HepG2 (cell line): ENCODE measurements around the gene VAMP5. TPM values are rescaled to one million over a fixed set of nuclear protein-coding genes. Genes with fewer than 3 reads are reported as not detected.
A peak's percentile ranks its signal among the peaks of the same experiment; 100 is the strongest.

Experiments used
- CBX2 ChIP-seq, 2 experiments: fragments of 200-600 bp in 1 of 2; sonication (generic); formaldehyde crosslinking in 1 of 2; IDR thresholded peaks; 2 replicates each; pipeline versions ENCODE4 v1.7.0 to v1.8.1; 2018 to 2022; ENCODE audit warnings: low read depth in 2 of 2, low read length in 1 of 2, mild to moderate bottlenecking in 1 of 2, missing genetic modification reagents in 1 of 2
- CSRNP2 ChIP-seq: sonication (generic); formaldehyde crosslinking; conservative IDR thresholded peaks from 2 replicates; pipeline ENCODE4 v1.8.0; 2022; ENCODE audit warnings: low read depth, missing genetic modification reagents
- EED ChIP-seq: sonication (generic); formaldehyde crosslinking; IDR thresholded peaks from 2 replicates; pipeline ENCODE4 v1.5.0; 2020; ENCODE audit warnings: mild to moderate bottlenecking, missing genetic modification reagents
- ERF ChIP-seq: IDR thresholded peaks from 2 replicates; pipeline ENCODE4 v1.6.1; 2018; ENCODE audit warnings: missing biosample characterization, missing genetic modification reagents
- GABPB1 ChIP-seq: IDR thresholded peaks from 2 replicates; pipeline ENCODE4 v1.6.1; 2016; ENCODE audit warnings: mild to moderate bottlenecking, missing genetic modification reagents, moderate library complexity, missing compliant biosample characterization
- KLF16 ChIP-seq, 2 experiments: sonication (generic) in 1 of 2; formaldehyde crosslinking in 1 of 2; IDR thresholded peaks; 2 replicates each; pipeline versions ENCODE4 v1.6.1 to v1.8.0; 2016 to 2023; ENCODE audit warnings: missing genetic modification reagents in 2 of 2, missing compliant biosample characterization in 1 of 2
- NKX3-1 ChIP-seq: sonication (generic); formaldehyde crosslinking; IDR thresholded peaks from 2 replicates; pipeline ENCODE4 v1.5.0; 2020; ENCODE audit warnings: missing genetic modification reagents
- NONO ChIP-seq, 2 experiments: fragments of 450-650 bp in 1 of 2; sonication (generic) in 1 of 2; formaldehyde crosslinking in 1 of 2; IDR thresholded peaks in 1 of 2; conservative IDR thresholded peaks in 1 of 2; 2 replicates each; pipeline versions ENCODE4 v1.6.1 to v1.8.0; 2017 to 2022; ENCODE audit warnings: mild to moderate bottlenecking in 1 of 2, missing genetic modification reagents in 1 of 2, moderate library complexity in 1 of 2
- RFXAP ChIP-seq: sonication (generic); formaldehyde crosslinking; IDR thresholded peaks from 2 replicates; pipeline ENCODE4 v1.4.0; 2020; ENCODE audit warnings: missing genetic modification reagents, borderline replicate concordance
- SP5 ChIP-seq: IDR thresholded peaks from 2 replicates; pipeline ENCODE4 v1.6.1; 2016; ENCODE audit warnings: low read depth, borderline replicate concordance
- THAP7 ChIP-seq: sonication (generic); formaldehyde crosslinking; IDR thresholded peaks from 2 replicates; pipeline ENCODE4 v1.8.1; 2023; ENCODE audit warnings: mild to moderate bottlenecking, missing genetic modification reagents
- TOE1 ChIP-seq: sonication (generic); formaldehyde crosslinking; IDR thresholded peaks from 2 replicates; pipeline ENCODE4 v1.4.0; 2020; ENCODE audit warnings: mild to moderate bottlenecking, missing genetic modification reagents
- ZBTB34 ChIP-seq: sonication (generic); formaldehyde crosslinking; IDR thresholded peaks from 2 replicates; pipeline ENCODE4 v1.8.0; 2022; ENCODE audit warnings: mild to moderate bottlenecking, missing genetic modification reagents
- ZNF20 ChIP-seq: sonication (generic); formaldehyde crosslinking; IDR thresholded peaks from 2 replicates; pipeline ENCODE4 v1.4.0; 2020; ENCODE audit warnings: mild to moderate bottlenecking, moderate library complexity, missing genetic modification reagents
- ZNF350 ChIP-seq: sonication (generic); formaldehyde crosslinking; IDR thresholded peaks from 2 replicates; pipeline ENCODE4 v1.4.0; 2020; ENCODE audit warnings: mild to moderate bottlenecking, low read depth, missing genetic modification reagents, borderline replicate concordance
- ZNF431 ChIP-seq: sonication (generic); formaldehyde crosslinking; IDR thresholded peaks from 2 replicates; pipeline ENCODE4 v1.9.0; 2022; ENCODE audit warnings: missing genetic modification reagents, low read depth, mild to moderate bottlenecking, borderline replicate concordance
- polyA plus RNA-seq, 8 experiments: library from polyadenylated mRNA; depleted of rRNA in 3 of 8; stranded (reverse) in 7 of 8; unstranded in 1 of 8; fragments of >200 nt; fragmentation: Illumina TruSeq in 4 of 8; extraction: Trizol in 4 of 8; gene quantifications; 2 replicates each; pipeline versions ENCODE4 v1.2.1 to v1.2.3, GENCODE V29; 2011 to 2016; ENCODE audit warnings: low read depth in 4 of 8, missing spikeins in 1 of 8, mixed read lengths in 1 of 8; ENCODE audit not compliant: insufficient read depth in 1 of 8
- total RNA-seq, 5 experiments: library from RNA; depleted of rRNA; stranded (reverse); fragments of >200 nt; fragmentation: Illumina TruSeq; extraction: Trizol; gene quantifications; 2 replicates each; pipeline ENCODE4 v1.2.3, GENCODE V29; 2016; ENCODE audit warnings: low read depth in 1 of 5
- TF ChIP-seq, protein P1 (sequence below): IDR thresholded peaks from 2 replicates; pipeline ENCODE4 v1.6.1; 2012; ENCODE audit warnings: low read length, improper control_type of control experiment
- TF ChIP-seq, protein P2 (sequence below): sonication (generic); formaldehyde crosslinking; conservative IDR thresholded peaks from 2 replicates; pipeline ENCODE4 v1.8.0; 2022; ENCODE audit warnings: mild to moderate bottlenecking, moderate library complexity, missing genetic modification reagents

VAMP5 gene
- total and polyA plus RNA-seq, 2 of the 13 experiments (the other 11 are each of a cell fraction or from before 2014, with no cell fraction given) = 7.2 to 56.7 TPM

DNA sequence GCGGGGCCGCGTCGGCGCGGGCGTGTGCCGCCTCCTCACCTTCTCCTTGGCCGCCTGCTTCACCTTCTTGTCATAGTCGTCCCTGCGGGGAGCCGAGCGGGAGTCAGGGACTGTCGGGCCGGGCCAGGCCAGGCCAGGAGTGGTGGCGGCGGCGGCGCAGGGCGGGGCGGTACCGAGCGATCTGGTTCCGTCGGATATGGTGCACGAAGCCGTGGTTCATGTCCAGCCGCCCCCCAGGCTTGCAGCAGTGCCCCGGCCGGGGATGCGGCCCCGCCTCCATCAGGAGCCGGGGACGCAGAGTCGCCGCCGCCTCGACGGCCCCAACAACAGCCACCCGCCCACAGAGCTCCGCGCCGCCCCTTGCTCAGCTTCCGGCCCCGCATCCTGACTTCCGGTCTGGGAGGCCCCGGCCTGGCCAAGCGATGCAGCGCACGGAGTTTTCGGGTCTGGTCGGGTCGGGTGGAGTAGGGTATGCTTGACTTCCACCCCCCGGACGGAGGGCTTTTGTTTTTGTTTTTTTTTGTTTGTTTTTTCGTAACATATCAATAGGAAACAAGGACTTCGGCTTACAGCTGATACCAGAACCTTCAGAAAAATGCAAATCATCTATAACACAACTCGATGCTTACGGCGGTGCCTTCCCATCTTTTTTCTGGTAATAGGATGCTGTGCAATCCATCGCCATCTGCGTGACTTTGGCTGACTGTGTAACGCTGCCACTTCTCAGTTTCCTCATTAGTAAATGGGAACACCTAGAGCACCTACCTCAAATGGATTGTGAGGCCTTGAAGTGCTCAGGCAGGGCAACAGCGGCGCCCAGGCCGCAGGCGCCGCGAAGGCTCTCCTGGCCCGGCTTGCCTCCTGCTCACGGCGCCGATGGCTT, 27.7 kb downstream of the VAMP5 start, which contains the start of gene C2orf68 (continued):
- TF ChIP-seq, protein P1, sequence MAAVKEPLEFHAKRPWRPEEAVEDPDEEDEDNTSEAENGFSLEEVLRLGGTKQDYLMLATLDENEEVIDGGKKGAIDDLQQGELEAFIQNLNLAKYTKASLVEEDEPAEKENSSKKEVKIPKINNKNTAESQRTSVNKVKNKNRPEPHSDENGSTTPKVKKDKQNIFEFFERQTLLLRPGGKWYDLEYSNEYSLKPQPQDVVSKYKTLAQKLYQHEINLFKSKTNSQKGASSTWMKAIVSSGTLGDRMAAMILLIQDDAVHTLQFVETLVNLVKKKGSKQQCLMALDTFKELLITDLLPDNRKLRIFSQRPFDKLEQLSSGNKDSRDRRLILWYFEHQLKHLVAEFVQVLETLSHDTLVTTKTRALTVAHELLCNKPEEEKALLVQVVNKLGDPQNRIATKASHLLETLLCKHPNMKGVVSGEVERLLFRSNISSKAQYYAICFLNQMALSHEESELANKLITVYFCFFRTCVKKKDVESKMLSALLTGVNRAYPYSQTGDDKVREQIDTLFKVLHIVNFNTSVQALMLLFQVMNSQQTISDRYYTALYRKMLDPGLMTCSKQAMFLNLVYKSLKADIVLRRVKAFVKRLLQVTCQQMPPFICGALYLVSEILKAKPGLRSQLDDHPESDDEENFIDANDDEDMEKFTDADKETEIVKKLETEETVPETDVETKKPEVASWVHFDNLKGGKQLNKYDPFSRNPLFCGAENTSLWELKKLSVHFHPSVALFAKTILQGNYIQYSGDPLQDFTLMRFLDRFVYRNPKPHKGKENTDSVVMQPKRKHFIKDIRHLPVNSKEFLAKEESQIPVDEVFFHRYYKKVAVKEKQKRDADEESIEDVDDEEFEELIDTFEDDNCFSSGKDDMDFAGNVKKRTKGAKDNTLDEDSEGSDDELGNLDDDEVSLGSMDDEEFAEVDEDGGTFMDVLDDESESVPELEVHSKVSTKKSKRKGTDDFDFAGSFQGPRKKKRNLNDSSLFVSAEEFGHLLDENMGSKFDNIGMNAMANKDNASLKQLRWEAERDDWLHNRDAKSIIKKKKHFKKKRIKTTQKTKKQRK = no peak
- TF ChIP-seq CSRNP2 (CRISPR knock-in tag) (no peak), THAP7 (CRISPR knock-in tag) (peak; percentile 58), RFXAP (peak; percentile 80; the same call in 1 of the 2 replicates), ERF (CRISPR knock-in tag) (peak; percentile 99), SP5 (peak; percentile 66; the same call in 1 of the 2 replicates), ZNF20 (CRISPR knock-in tag) (peak; percentile 93; the same call in 1 of the 2 replicates), ZNF431 (peak; percentile 74; the same call in 1 of the 2 replicates), NONO (IDR thresholded peaks at IDR 0.05) (no peak), NONO (CRISPR knock-in tag; conservative IDR thresholded peaks at IDR 0.05) (peak; percentile 72), ZNF350 (CRISPR knock-in tag) (peak; percentile 91; the same call in 1 of the 2 replicates), TOE1 (CRISPR knock-in tag) (0 out of 2 replicates have a peak, but pooled peaks have one; percentile 22), CBX2 (IDR thresholded peaks at IDR 0.05; ENCODE audit: low read depth, low read length) (no peak), CBX2 (CRISPR knock-in tag; IDR thresholded peaks at IDR 0.05; ENCODE audit: low read depth) (0 out of 2 replicates have a peak, but pooled peaks have one; percentile 86), EED (CRISPR knock-in tag) (peak; percentile 90), ZBTB34 (CRISPR knock-in tag) (no peak), GABPB1 (CRISPR knock-in tag) (peak; percentile 99), KLF16 (CRISPR knock-in tag; IDR thresholded peaks at IDR 0.05) (peak; percentile 17 to 98; a peak in 2 of 4 replicates), NKX3-1 (CRISPR knock-in tag) (no peak)
- TF ChIP-seq, protein P2, sequence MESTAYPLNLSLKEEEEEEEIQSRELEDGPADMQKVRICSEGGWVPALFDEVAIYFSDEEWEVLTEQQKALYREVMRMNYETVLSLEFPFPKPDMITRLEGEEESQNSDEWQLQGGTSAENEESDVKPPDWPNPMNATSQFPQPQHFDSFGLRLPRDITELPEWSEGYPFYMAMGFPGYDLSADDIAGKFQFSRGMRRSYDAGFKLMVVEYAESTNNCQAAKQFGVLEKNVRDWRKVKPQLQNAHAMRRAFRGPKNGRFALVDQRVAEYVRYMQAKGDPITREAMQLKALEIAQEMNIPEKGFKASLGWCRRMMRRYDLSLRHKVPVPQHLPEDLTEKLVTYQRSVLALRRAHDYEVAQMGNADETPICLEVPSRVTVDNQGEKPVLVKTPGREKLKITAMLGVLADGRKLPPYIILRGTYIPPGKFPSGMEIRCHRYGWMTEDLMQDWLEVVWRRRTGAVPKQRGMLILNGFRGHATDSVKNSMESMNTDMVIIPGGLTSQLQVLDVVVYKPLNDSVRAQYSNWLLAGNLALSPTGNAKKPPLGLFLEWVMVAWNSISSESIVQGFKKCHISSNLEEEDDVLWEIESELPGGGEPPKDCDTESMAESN (CRISPR knock-in tag) = peak; percentile 33; the same call in 1 of the 2 replicates
